Large intestine (tissue), 3 donors: ENCODE measurements around the gene ITGA1. TPM values are rescaled to one million over a fixed set of nuclear protein-coding genes. Genes with fewer than 3 reads are reported as not detected.

Experiments used
- DNase-seq, 2 donors: peaks; one replicate each; pipeline versions ENCODE4 v3.0.0 to v3.0.0-alpha.2; 2013
- H3K27ac ChIP-seq: one replicate; pipeline ENCODE4 v1.5.1; 2013; ENCODE audit warnings: low read length
- H3K27me3 ChIP-seq: 2 replicates; pipeline ENCODE4 v1.6.1; 2013; ENCODE audit warnings: low read length; ENCODE audit not compliant: control insufficient read depth, insufficient read depth
- H3K36me3 ChIP-seq: 2 replicates; pipeline ENCODE4 v1.6.1; 2013; ENCODE audit warnings: low read length; ENCODE audit not compliant: control insufficient read depth, insufficient read depth
- H3K4me1 ChIP-seq: one replicate; pipeline ENCODE4 v1.6.1; 2013; ENCODE audit warnings: low read length; ENCODE audit not compliant: control insufficient read depth, insufficient read depth
- H3K4me3 ChIP-seq: one replicate; pipeline ENCODE4 v1.5.1; 2013; ENCODE audit warnings: low read length
- H3K9me3 ChIP-seq: one replicate; pipeline ENCODE4 v1.6.1; 2013; ENCODE audit warnings: mild to moderate bottlenecking, low read depth, low read length, moderate library complexity; ENCODE audit not compliant: control insufficient read depth
- WGBS: methylation state at CpG from one replicate; pipeline ENCODE4 v1.1.5; 2013; ENCODE audit warnings: low lambda C conversion rate; ENCODE audit not compliant: insufficient coverage; 5-methylcytosine and 5-hydroxymethylcytosine counted together
- polyA plus RNA-seq: library from polyadenylated mRNA; unstranded; fragments of 120-200 nt; gene quantifications from one replicate; pipeline ENCODE4 v1.2.1, GENCODE V29; 2013

The ITGA1 gene
- polyA plus RNA-seq, 1 donor, result 30.8 TPM

DNA sequence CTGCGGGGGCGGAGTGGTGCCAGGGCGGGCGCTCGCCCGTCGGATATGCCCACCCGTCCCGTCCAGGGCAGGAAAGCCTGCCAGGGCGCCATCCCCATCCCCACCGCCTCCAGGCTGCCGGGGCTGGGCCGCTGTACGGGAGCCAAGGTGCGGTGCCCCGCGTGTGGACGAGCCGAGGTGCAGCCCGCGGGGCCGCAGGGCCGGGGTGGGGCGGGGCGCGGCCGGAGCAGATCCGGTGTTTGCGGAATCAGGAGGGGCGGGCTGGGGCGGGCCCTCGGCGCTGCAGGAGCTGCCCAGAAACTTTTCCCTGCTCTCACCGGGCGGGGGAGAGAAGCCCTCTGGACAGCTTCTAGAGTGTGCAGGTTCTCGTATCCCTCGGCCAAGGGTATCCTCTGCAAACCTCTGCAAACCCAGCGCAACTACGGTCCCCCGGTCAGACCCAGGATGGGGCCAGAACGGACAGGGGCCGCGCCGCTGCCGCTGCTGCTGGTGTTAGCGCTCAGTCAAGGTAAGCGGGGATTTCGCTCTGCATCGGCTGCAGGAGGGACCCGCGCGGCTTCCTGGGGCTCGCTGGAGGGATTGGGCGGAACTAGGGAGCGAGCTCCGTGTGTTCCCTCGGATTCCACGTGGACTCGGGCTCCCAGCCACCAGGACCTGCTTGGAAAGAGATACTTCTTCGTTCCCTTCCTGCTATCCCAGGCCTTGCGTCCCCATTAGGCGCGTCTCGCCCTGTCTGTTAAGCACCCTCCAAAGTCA lies 201.5 kb downstream of the ITGA1 start, which contains the start of gene ITGA2:
TSS of gene ITGA2 (plus strand) at position 328 of the 756 bp plus-strand sequence. CDS start at position 445, 117 bp downstream.
- peak; percentile 44 to 83 for DNase-seq
- H3K4me1 ChIP-seq, result peaks cover 8% of the 10 kb centered on the region
- no CpG with 5 or more reads among the region's 64 CpGs for WGBS

DNA sequence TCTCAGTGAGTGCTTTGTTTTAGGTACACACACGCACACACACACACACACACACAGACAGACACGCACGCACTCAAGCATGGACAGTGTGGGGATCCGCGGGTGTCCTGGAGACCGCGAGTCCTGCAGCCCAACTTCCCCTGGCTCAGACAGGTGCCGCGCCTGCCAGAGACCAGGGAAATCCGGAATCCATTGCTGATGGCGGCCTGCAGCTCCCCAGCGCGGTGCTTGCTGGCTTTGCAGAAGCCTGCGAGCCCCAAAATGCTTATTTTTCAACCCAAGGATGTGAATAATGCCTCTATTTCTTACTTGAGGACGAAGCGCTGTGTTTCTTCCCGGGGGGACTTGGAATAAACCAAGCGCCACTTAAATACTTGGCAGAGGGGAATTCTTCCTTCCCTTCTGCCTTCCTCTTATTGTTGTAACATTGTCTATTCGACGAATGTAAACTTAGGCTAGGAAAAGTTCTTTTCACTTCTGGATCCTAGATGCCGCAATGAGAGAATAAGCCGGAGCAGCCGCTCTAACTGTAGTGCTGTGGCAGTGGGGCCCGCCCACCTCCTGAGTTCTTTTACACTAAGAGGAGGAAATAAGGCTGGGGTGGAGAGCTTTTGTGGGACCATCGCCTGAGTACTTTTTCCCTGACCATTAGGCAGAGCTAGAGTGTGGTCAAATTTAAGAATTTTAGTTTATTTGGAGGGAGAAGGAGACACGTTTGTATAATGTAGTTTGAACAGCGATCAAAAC lies 202.2 kb downstream of the ITGA1 start:
- peak; percentile 38 to 46 for DNase-seq
- peaks cover 8% of the 10 kb centered on the region for H3K4me1 ChIP-seq
- H3K27ac ChIP-seq, result peak overlapping the region; percentile 76
- WGBS, result 17% methylated on average over 3 of the region's 27 CpGs
- H3K9me3 ChIP-seq, result no peaks in the 10 kb centered on the region
- H3K27me3 ChIP-seq, result peaks cover 3% of the 10 kb centered on the region
- H3K36me3 ChIP-seq, result no peaks in the 10 kb centered on the region
- H3K4me3 ChIP-seq, result peak overlapping the region; percentile 75

More for the DNA sequence above, 201.5 kb downstream of the ITGA1 start, which contains the start of gene ITGA2:
- Histone ChIP-seq H3K27me3 (peaks cover 3% of the 10 kb centered on the region), H3K27ac (peak within 1 kb of the TSS; percentile 80), H3K36me3 (no peaks in the 10 kb centered on the region), H3K4me3 (peak within 1 kb of the TSS; percentile 75), H3K9me3 (no peaks in the 10 kb centered on the region)

DNA sequence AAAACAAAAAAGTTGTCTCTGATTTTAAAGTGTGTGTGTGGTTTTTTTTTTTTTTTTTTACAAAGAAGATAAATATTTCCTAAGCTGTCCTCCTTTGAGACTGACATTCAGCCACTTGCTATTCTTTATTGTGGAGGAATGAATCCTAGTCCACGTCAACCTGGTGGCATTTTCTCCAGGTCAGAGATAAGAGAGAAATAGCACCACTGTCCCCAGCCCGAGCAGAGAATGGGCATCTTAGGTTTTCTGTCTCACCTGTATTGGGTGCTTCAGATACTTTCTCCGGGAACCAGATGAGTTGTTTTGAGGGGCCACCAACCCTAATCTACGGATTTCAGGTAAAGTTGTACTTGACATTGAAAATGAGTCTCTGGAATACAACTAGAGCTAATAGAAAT lies 202.8 kb downstream of the ITGA1 start:
- Histone ChIP-seq H3K27ac (no peak overlapping the region), H3K36me3 (no peaks in the 10 kb centered on the region), H3K4me1 (peaks cover 8% of the 10 kb centered on the region), H3K4me3 (peak overlapping the region; percentile 75), H3K27me3 (peaks cover 3% of the 10 kb centered on the region), H3K9me3 (no peaks in the 10 kb centered on the region)
- no peak for DNase-seq
- no CpG with 5 or more reads among the region's 4 CpGs for WGBS

DNA sequence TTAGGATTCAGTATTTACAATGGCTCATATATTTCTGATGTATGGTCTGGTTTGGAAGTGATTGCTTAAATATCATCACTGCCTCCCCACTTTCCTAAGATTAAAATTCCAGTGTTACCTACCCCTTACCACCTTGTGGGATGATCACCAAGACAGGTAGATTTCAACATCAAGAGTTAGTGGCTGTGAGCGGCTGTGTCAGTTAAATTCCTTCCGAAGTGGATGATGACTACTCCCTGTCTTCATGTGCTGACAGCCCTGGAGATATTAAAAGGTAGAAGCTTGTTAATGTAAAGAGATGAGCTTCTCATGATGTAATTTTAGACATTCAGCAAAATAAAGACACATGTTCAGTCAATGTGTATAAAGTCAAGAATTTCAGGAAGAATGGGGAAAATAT lies 205.7 kb downstream of the ITGA1 start:
- H3K4me1 ChIP-seq, result peaks cover under 1% of the 10 kb centered on the region
- H3K4me3 ChIP-seq, result no peak overlapping the region
- WGBS, result no CpG with 5 or more reads among the region's 2 CpGs

DNA sequence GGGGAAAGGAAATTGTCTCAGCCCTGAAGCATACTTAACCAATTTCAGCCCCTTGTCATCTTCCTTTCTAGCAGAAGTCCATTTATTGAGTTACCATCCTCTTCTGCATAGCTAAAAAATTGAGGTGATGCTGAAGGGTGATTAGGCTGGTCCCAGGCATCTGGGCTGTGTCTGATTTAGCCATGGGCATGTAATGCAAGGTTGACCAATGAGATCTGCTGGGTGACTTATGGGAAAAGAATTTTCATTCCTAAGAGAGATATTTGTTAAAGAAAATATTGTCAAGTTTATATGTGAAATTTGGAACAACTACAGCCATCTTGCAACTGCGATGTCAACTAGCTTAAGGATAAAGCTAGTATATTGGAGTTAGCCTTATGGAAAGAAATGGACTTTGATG lies 206.6 kb downstream of the ITGA1 start:
- no CpG with 5 or more reads among the region's 1 CpG for WGBS
- Histone ChIP-seq H3K4me3 (no peak overlapping the region), H3K4me1 (no peaks in the 10 kb centered on the region), H3K9me3 (no peaks in the 10 kb centered on the region), H3K27ac (no peak overlapping the region), H3K27me3 (peaks cover 3% of the 10 kb centered on the region), H3K36me3 (no peaks in the 10 kb centered on the region)
- no peak for DNase-seq

More for the DNA sequence above, 205.7 kb downstream of the ITGA1 start:
- no peak for DNase-seq
- Histone ChIP-seq H3K9me3 (no peaks in the 10 kb centered on the region), H3K27me3 (peaks cover 3% of the 10 kb centered on the region), H3K36me3 (no peaks in the 10 kb centered on the region), H3K27ac (no peak overlapping the region)

DNA sequence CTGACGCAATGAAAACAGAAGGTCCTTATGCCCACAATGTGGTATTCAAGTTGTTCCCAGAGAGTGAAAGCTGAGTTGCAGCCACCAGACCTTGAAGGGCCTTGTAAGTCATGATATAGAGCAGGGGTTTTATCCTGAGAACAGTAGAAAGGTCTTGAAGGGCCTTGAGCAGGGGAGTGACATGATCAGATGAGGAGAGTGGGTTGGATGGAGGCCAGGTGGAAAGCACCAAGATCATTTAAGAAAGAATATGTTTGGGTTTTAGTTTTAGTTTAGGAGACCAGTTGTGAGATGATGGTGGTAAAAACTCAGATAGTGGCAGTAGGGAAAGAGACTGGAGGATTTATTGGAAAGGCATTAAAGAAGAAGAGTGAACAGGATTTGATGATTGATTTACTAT lies 207.4 kb downstream of the ITGA1 start:
- H3K27ac ChIP-seq, result no peak overlapping the region
- no peaks in the 10 kb centered on the region for H3K9me3 ChIP-seq
- no peak overlapping the region for H3K4me3 ChIP-seq
- no peaks in the 10 kb centered on the region for H3K36me3 ChIP-seq
- H3K4me1 ChIP-seq, result no peaks in the 10 kb centered on the region
- peaks cover 1% of the 10 kb centered on the region for H3K27me3 ChIP-seq
- no peak for DNase-seq
- WGBS, result 100% methylated on average over 1 of the region's 1 CpG

DNA sequence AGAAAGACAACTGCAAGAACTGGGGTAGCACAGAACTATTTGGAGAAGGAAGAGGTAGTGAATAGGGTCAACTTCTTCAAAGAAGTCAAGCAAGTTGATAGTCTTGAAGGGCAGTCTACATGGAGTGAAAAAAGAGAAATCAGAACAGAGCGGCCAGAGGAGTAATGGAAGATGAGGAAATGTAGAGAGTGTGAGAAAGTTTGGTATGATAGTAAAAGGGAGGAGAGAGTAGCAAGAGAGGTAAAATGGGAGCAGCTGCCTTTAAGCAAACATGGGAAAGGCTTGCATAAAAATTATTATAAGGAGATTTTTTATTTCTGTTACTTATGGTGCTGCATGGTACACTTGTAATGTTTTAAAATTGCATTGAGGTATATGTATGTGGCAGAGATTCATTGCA lies 208.2 kb downstream of the ITGA1 start:
- WGBS, result 100% methylated on average over 1 of the region's 1 CpG
- Histone ChIP-seq H3K36me3 (no peaks in the 10 kb centered on the region), H3K4me3 (no peak overlapping the region), H3K9me3 (no peaks in the 10 kb centered on the region), H3K27ac (no peak overlapping the region), H3K27me3 (no peaks in the 10 kb centered on the region), H3K4me1 (no peaks in the 10 kb centered on the region)
- DNase-seq, result no peak

DNA sequence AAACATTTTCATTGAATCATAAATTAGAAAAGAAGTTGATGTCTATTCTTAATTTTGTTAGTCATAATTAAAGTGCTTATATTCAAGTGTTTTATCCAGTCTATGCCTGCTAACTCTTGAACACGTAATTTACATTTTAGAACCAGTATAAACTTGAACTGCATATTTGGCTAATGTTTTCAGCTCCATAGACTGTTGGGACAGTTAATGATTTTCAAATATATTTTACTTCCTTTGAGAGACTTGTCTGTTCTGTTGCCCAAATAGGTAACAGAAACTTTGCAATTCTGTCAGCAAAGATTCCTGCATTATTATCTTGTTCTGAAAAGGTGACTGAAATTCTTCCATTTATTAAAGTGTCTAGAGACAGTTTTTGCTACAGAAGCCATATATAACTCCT lies 209.3 kb downstream of the ITGA1 start:
- Histone ChIP-seq H3K4me3 (no peak overlapping the region), H3K27ac (no peak overlapping the region), H3K9me3 (no peaks in the 10 kb centered on the region), H3K36me3 (no peaks in the 10 kb centered on the region), H3K4me1 (no peaks in the 10 kb centered on the region), H3K27me3 (no peaks in the 10 kb centered on the region)
- DNase-seq, result no peak
- WGBS, result 57% methylated on average over 1 of the region's 1 CpG

DNA sequence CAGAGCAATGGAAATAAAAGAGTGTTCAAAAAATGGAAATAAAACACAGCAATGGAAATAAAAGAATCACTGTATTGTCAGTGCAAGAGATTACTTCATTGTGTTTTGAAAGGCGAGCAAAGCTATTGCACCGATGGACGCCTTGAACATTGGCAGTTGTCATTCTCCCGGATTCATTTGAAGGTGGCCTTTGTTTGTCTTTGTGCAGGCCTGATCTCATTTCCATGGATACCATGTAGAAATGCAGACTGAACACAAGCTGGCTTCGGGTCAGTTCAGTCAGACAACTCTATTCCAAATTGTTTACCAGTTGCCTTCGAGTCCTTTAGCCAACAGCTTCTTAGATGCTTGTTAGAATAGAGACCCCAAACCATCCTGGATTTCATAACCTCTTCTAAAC lies 209.7 kb downstream of the ITGA1 start:
- Histone ChIP-seq H3K36me3 (no peaks in the 10 kb centered on the region), H3K9me3 (no peaks in the 10 kb centered on the region), H3K4me1 (no peaks in the 10 kb centered on the region), H3K4me3 (no peak overlapping the region), H3K27ac (peak overlapping the region; percentile 35), H3K27me3 (no peaks in the 10 kb centered on the region)
- DNase-seq, result peak in 1 of 2 donors; percentile 45
- 20% methylated on average over 1 of the region's 6 CpGs for WGBS

DNA sequence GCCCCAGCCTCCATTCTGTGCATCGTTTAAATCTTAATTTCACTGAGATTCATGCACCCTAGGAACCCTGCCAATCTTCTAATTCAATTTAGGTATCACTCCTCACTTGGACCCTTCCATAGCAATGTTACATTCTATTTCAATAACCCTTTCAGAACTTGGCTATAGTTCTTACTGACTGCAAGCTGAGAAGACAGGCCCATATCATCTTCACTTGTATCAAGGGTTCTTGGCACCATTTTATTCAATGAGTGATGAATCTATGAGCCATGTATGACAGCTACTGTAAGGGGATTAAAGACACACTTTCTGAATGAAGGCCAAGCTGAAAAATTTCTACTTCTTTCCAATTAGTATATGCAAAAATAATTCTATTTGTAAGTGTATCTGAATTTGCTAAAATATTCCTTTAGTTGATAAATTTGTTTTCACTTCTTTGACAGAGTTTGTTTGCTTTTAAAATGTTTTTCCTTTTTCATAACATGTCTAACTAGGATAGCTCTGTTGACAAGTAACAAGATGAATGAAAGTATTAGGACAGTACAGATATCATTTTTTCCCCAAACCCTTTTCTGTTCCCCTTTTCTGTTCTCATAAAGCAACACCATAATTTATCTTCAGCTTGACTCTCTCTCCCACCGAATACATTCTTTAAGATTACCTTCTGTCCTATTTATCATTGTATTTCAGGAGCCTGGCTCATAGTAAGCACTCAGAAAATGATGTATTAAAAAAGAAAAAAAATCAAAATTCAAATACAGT lies 211.0 kb downstream of the ITGA1 start:
- Histone ChIP-seq H3K36me3 (no peaks in the 10 kb centered on the region), H3K4me3 (no peak overlapping the region), H3K4me1 (no peaks in the 10 kb centered on the region), H3K27ac (no peak overlapping the region), H3K9me3 (no peaks in the 10 kb centered on the region), H3K27me3 (no peaks in the 10 kb centered on the region)
- WGBS, result 82% methylated on average over 2 of the region's 2 CpGs
- no peak for DNase-seq
